ENCODE results near the gene ABHD6.
"Not testable (repeated sequence)": the region's sequence is repeated elsewhere in the genome, so short reads cannot be mapped to it uniquely, and the experiment has no call there.

The ABHD6 gene

GRCh38 chr3:58256061-58256460 is 18.5 kb downstream of the ABHD6 start:
- Histone ChIP-seq H3K9me3 (ENCODE audit: control insufficient read depth in 2 of 2, low read length in 2 of 2) (no peaks in the 10 kb centered on the region), H3K4me3 (ENCODE audit: low read length in 2 of 2) (no peak overlapping the region), H3K36me3 (ENCODE audit: control insufficient read depth in 2 of 2, insufficient read depth in 2 of 2, low read length in 2 of 2) (peaks cover 3 to 14% of the 10 kb centered on the region in 2 donors), H3K27me3 (ENCODE audit: control insufficient read depth in 2 of 2, insufficient read depth in 2 of 2, low read length in 2 of 2) (no peaks in the 10 kb centered on the region), H3K4me1 (ENCODE audit: control insufficient read depth in 2 of 2, insufficient read depth in 2 of 2, low read length in 2 of 2) (peaks cover 0 to 13% of the 10 kb centered on the region in 2 donors), H3K27ac (ENCODE audit: low read depth in 2 of 2, low read length in 2 of 2) (no peak overlapping the region), H3K9ac (ENCODE audit: low read depth in 1 of 2, low read length in 2 of 2) (no peak overlapping the region)

DNA sequence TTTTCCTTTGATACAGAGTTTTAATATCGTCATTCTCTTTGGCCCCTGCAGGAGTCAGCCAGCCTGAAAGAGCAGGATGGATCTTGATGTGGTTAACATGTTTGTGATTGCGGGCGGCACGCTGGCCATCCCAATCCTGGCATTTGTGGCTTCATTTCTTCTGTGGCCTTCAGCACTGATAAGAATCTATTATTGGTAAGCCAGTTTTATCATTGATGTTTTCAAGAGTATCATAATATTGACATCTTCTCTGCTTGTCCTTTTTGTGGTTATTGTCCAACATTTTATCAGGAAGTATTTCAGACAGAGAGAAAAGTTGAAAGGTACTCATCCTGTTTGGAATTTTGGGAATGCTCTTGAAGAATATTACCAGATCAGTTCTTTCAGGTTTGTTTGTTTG is 18.9 kb downstream of the ABHD6 start:
- Histone ChIP-seq H3K4me1 (ENCODE audit: control insufficient read depth in 2 of 2, insufficient read depth in 2 of 2, low read length in 2 of 2) (peaks cover 0 to 12% of the 10 kb centered on the region in 2 donors), H3K27ac (ENCODE audit: low read depth in 2 of 2, low read length in 2 of 2) (no peak overlapping the region), H3K4me3 (ENCODE audit: low read length in 2 of 2) (no peak overlapping the region), H3K9me3 (ENCODE audit: control insufficient read depth in 2 of 2, low read length in 2 of 2) (no peaks in the 10 kb centered on the region), H3K9ac (ENCODE audit: low read depth in 1 of 2, low read length in 2 of 2) (no peak overlapping the region), H3K27me3 (ENCODE audit: control insufficient read depth in 2 of 2, insufficient read depth in 2 of 2, low read length in 2 of 2) (no peaks in the 10 kb centered on the region), H3K36me3 (ENCODE audit: control insufficient read depth in 2 of 2, insufficient read depth in 2 of 2, low read length in 2 of 2) (peaks cover 3 to 17% of the 10 kb centered on the region in 2 donors)

DNA sequence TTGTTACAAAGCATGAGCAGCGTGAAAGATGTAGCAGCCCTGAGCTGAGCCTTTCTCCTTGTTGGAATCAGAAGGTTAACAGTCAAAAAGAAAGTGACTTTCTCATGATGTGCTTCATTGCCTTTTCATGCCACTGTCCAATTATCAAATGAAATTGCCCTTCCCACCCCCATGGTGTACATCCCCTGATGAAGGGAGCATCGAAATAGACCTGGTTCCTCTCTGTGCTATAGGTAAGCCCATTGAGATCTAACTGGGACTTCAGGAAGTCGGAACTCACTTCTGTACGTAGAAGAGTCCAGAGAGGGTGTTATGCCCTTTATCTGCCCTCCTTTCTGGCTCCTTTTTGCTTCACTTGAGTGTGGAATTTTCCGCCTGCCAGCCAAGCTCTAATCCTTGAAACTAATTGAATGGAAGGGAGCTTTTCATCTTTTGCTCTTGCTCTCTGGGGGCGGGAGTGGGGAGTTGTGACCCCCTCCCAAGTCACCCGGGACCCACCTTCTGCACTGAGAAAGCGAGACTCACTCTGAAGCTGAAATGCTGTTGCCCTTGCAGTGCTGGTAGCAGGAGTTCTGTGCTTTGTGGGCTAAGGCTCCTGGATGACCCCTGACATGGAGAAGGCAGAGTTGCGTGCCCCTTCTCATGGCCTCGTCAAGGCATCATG is 20.9 kb downstream of the ABHD6 start:
- H3K4me3 ChIP-seq (ENCODE audit: low read length in 2 of 2): no peak overlapping the region
- H3K36me3 ChIP-seq (ENCODE audit: control insufficient read depth in 2 of 2, insufficient read depth in 2 of 2, low read length in 2 of 2): peaks cover 3 to 17% of the 10 kb centered on the region in 2 donors
- H3K9me3 ChIP-seq (ENCODE audit: control insufficient read depth in 2 of 2, low read length in 2 of 2): no peaks in the 10 kb centered on the region
- H3K4me1 ChIP-seq (ENCODE audit: control insufficient read depth in 2 of 2, insufficient read depth in 2 of 2, low read length in 2 of 2): peaks cover 0 to 6% of the 10 kb centered on the region in 2 donors
- H3K27ac ChIP-seq (ENCODE audit: low read depth in 2 of 2, low read length in 2 of 2): no peak overlapping the region
- no peak overlapping the region for H3K9ac ChIP-seq (ENCODE audit: low read depth in 1 of 2, low read length in 2 of 2)
- H3K27me3 ChIP-seq (ENCODE audit: control insufficient read depth in 2 of 2, insufficient read depth in 2 of 2, low read length in 2 of 2): no peaks in the 10 kb centered on the region

GRCh38 chr3:58260261-58260731 is 22.7 kb downstream of the ABHD6 start:
- Histone ChIP-seq H3K9ac (ENCODE audit: low read depth in 1 of 2, low read length in 2 of 2) (no peak overlapping the region), H3K4me3 (ENCODE audit: low read length in 2 of 2) (no peak overlapping the region), H3K36me3 (ENCODE audit: control insufficient read depth in 2 of 2, insufficient read depth in 2 of 2, low read length in 2 of 2) (peaks cover 3 to 17% of the 10 kb centered on the region in 2 donors), H3K27me3 (ENCODE audit: control insufficient read depth in 2 of 2, insufficient read depth in 2 of 2, low read length in 2 of 2) (no peaks in the 10 kb centered on the region), H3K4me1 (ENCODE audit: control insufficient read depth in 2 of 2, insufficient read depth in 2 of 2, low read length in 2 of 2) (no peaks in the 10 kb centered on the region), H3K9me3 (ENCODE audit: control insufficient read depth in 2 of 2, low read length in 2 of 2) (no peaks in the 10 kb centered on the region), H3K27ac (ENCODE audit: low read depth in 2 of 2, low read length in 2 of 2) (no peak overlapping the region)

DNA sequence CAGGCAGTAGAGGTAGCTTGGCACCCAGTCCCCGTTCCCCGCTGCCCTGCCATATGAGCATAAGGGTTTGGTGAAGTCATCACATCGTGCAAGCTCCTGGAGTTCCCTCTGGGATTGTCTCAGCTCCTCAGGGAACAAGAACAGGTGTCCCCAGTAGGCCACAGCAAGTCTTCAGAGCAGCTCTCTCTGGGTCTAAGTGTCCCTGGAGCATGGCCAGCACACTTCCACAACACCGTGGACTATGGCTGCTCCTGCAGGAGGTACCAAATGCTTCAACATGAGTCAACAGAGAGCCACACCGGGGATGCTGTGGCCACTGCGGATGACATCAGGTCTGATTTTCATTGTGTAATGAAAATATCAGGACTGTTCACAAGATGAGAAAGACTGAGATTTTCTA is 23.1 kb downstream of the ABHD6 start:
- no peak overlapping the region for H3K27ac ChIP-seq (ENCODE audit: low read depth in 2 of 2, low read length in 2 of 2)
- H3K36me3 ChIP-seq (ENCODE audit: control insufficient read depth in 2 of 2, insufficient read depth in 2 of 2, low read length in 2 of 2): peaks cover 3 to 17% of the 10 kb centered on the region in 2 donors
- no peak overlapping the region for H3K9ac ChIP-seq (ENCODE audit: low read depth in 1 of 2, low read length in 2 of 2)
- no peak overlapping the region for H3K4me3 ChIP-seq (ENCODE audit: low read length in 2 of 2)
- no peaks in the 10 kb centered on the region for H3K4me1 ChIP-seq (ENCODE audit: control insufficient read depth in 2 of 2, insufficient read depth in 2 of 2, low read length in 2 of 2)
- H3K9me3 ChIP-seq (ENCODE audit: control insufficient read depth in 2 of 2, low read length in 2 of 2): no peaks in the 10 kb centered on the region
- no peaks in the 10 kb centered on the region for H3K27me3 ChIP-seq (ENCODE audit: control insufficient read depth in 2 of 2, insufficient read depth in 2 of 2, low read length in 2 of 2)

DNA sequence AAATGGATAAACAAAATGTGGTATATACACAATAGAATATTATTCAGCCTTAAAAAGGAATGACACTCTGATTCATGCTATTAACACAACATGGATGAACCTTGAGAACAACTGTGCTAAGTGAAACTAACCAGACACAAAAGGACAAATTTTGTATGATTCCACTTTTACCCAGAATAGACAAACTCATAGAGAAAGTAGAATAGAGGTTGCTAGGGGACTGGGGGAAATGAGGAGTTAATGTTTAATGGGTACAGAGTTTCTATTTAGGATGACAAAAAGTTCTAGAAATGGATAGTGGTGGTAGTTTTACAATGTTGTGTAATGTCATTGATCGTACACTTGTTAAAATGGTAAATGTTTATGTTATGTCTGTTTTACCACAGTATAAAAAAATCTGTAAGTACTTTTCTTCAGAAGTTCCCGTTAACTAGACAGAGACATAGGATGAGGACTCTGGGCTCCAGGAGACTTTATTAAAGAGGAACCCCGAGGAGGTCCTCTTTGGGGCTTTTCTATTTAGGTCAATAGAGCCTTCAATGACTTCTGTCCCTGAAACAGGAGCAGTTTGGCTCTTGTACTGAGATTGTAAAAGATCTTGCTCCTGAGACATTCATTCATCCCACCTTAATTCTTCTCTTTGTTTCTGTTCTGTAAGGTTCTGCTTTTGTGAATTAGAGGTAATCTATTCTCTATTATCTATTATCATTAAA is 24.5 kb downstream of the ABHD6 start:
- Histone ChIP-seq H3K4me1 (ENCODE audit: control insufficient read depth in 2 of 2, insufficient read depth in 2 of 2, low read length in 2 of 2) (no peaks in the 10 kb centered on the region), H3K4me3 (ENCODE audit: low read length in 2 of 2) (no peak overlapping the region), H3K9me3 (ENCODE audit: control insufficient read depth in 2 of 2, low read length in 2 of 2) (no peaks in the 10 kb centered on the region), H3K27ac (ENCODE audit: low read depth in 2 of 2, low read length in 2 of 2) (no peak overlapping the region), H3K36me3 (ENCODE audit: control insufficient read depth in 2 of 2, insufficient read depth in 2 of 2, low read length in 2 of 2) (peaks cover 0 to 20% of the 10 kb centered on the region in 2 donors), H3K9ac (ENCODE audit: low read depth in 1 of 2, low read length in 2 of 2) (no peak overlapping the region), H3K27me3 (ENCODE audit: control insufficient read depth in 2 of 2, insufficient read depth in 2 of 2, low read length in 2 of 2) (no peaks in the 10 kb centered on the region)

DNA sequence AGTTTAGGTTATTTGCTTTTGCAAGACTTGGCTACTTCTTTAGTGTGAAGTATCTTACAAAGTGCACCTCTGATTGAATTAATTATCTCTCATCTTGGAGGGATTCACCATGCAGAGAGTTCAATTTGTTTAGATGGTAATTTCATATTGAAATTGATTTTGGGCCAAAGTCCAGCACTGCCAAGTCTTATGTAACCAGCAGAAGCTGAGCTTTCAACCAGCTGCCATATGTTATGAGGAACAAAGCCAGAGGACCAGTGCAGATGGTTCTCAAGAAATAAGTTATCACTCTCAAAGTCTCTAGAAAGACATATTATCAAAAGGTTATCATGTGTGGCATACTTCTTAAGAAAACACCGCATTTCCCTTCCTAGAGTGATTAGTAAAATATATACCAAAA is 29.0 kb downstream of the ABHD6 start:
- Histone ChIP-seq H3K9ac (ENCODE audit: low read depth in 1 of 2, low read length in 2 of 2) (no peak overlapping the region), H3K4me1 (ENCODE audit: control insufficient read depth in 2 of 2, insufficient read depth in 2 of 2, low read length in 2 of 2) (no peaks in the 10 kb centered on the region), H3K4me3 (ENCODE audit: low read length in 2 of 2) (no peak overlapping the region), H3K27me3 (ENCODE audit: control insufficient read depth in 2 of 2, insufficient read depth in 2 of 2, low read length in 2 of 2) (no peaks in the 10 kb centered on the region), H3K27ac (ENCODE audit: low read depth in 2 of 2, low read length in 2 of 2) (no peak overlapping the region), H3K36me3 (ENCODE audit: control insufficient read depth in 2 of 2, insufficient read depth in 2 of 2, low read length in 2 of 2) (peaks cover 5 to 20% of the 10 kb centered on the region in 2 donors), H3K9me3 (ENCODE audit: control insufficient read depth in 2 of 2, low read length in 2 of 2) (no peaks in the 10 kb centered on the region)

- not testable (repeated sequence) for H3K9ac ChIP-seq (ENCODE audit: low read depth in 1 of 2, low read length in 2 of 2); H3K27me3 ChIP-seq (ENCODE audit: control insufficient read depth in 2 of 2, insufficient read depth in 2 of 2, low read length in 2 of 2); H3K27ac ChIP-seq (ENCODE audit: low read depth in 2 of 2, low read length in 2 of 2); H3K4me3 ChIP-seq (ENCODE audit: low read length in 2 of 2); H3K4me1 ChIP-seq (ENCODE audit: control insufficient read depth in 2 of 2, insufficient read depth in 2 of 2, low read length in 2 of 2); H3K9me3 ChIP-seq (ENCODE audit: control insufficient read depth in 2 of 2, low read length in 2 of 2)
- H3K36me3 ChIP-seq (ENCODE audit: control insufficient read depth in 2 of 2, insufficient read depth in 2 of 2, low read length in 2 of 2): peaks cover 5 to 20% of the 10 kb centered on the region in 2 donors
These were observed 30.0 kb downstream of the ABHD6 start for GRCh38 chr3:58267543-58267942.

GRCh38 chr3:58269356-58269755 is 31.8 kb downstream of the ABHD6 start:
- H3K4me1 ChIP-seq (ENCODE audit: control insufficient read depth in 2 of 2, insufficient read depth in 2 of 2, low read length in 2 of 2): peaks cover 0 to 5% of the 10 kb centered on the region in 2 donors
- H3K9me3 ChIP-seq (ENCODE audit: control insufficient read depth in 2 of 2, low read length in 2 of 2): no peaks in the 10 kb centered on the region
- no peaks in the 10 kb centered on the region for H3K27me3 ChIP-seq (ENCODE audit: control insufficient read depth in 2 of 2, insufficient read depth in 2 of 2, low read length in 2 of 2)
- peaks cover 8 to 23% of the 10 kb centered on the region in 2 donors for H3K36me3 ChIP-seq (ENCODE audit: control insufficient read depth in 2 of 2, insufficient read depth in 2 of 2, low read length in 2 of 2)
- no peak overlapping the region for H3K9ac ChIP-seq (ENCODE audit: low read depth in 1 of 2, low read length in 2 of 2)
- no peak overlapping the region for H3K4me3 ChIP-seq (ENCODE audit: low read length in 2 of 2)
- H3K27ac ChIP-seq (ENCODE audit: low read depth in 2 of 2, low read length in 2 of 2): no peak overlapping the region

GRCh38 chr3:58270485-58270884 is 32.9 kb downstream of the ABHD6 start:
- Histone ChIP-seq H3K4me1 (ENCODE audit: control insufficient read depth in 2 of 2, insufficient read depth in 2 of 2, low read length in 2 of 2) (peaks cover 0 to 5% of the 10 kb centered on the region in 2 donors), H3K9ac (ENCODE audit: low read depth in 1 of 2, low read length in 2 of 2) (no peak overlapping the region), H3K36me3 (ENCODE audit: control insufficient read depth in 2 of 2, insufficient read depth in 2 of 2, low read length in 2 of 2) (peaks cover 12 to 29% of the 10 kb centered on the region in 2 donors), H3K4me3 (ENCODE audit: low read length in 2 of 2) (no peak overlapping the region), H3K27me3 (ENCODE audit: control insufficient read depth in 2 of 2, insufficient read depth in 2 of 2, low read length in 2 of 2) (no peaks in the 10 kb centered on the region), H3K27ac (ENCODE audit: low read depth in 2 of 2, low read length in 2 of 2) (no peak overlapping the region), H3K9me3 (ENCODE audit: control insufficient read depth in 2 of 2, low read length in 2 of 2) (no peaks in the 10 kb centered on the region)

Data from mucosa of rectum (tissue), 2 donors.